ENCODE data around the gene MYO15A. TPM values are rescaled to one million over a fixed set of nuclear protein-coding genes. Genes with fewer than 3 reads are reported as not detected.

MYO15A gene
- total RNA-seq, 2 experiments from 2014 or later, result 0.34 TPM

DNA sequence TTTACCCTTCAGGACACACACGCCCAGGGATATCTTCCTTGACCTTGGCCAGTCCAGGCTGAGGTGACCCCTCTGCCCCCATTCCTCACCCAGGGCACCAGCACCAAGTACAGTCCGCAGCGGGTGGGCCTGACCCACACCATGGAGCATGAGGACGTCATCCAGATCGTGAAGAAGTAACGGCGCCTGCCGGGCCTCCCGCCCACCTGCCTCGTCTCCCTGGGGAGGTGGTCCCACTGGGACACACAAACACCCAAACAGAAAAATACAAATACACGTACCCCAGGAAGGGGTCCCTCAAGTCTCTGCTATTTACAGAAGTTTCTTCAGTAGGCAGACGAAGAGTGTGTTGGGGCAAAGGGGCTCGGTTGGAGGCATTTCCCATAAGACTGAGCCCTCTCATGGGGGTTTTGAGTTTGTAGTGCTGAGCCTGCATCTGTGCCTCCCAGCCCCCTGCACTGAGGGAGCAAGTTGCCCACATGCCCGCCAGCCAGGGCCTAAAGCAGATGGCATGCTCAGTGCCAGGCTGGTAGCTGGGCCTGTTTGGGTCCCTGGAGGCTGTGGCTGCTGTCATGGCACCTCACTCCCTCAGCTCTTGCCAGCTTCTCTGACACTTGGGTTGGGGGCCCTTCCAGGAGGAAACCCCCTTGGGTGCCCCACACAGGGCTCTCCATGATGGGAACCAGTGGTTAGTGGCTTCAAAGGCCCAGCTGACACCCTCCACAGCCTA is 1.3 kb upstream of the MYO15A start:
- no peaks in the 10 kb centered on the region for H3K4me1 Mint-ChIP-seq (ENCODE audit: low read depth)
- H3K9me3 Mint-ChIP-seq (ENCODE audit: insufficient read depth), result no peaks in the 10 kb centered on the region
- CTCF ChIA-PET, result no interaction called here
- no peaks in the 10 kb centered on the region for H3K27me3 Mint-ChIP-seq (ENCODE audit: low read depth)
- no peak overlapping the region for H3K27ac Mint-ChIP-seq
- POLR2A ChIA-PET, result no interaction called here
- ATAC-seq (no peak), DNase-seq (no peak)
- H3K36me3 Mint-ChIP-seq (ENCODE audit: low read depth), result peaks cover 5% of the 10 kb centered on the region
- no peak overlapping the region for H3K4me3 Mint-ChIP-seq

DNA sequence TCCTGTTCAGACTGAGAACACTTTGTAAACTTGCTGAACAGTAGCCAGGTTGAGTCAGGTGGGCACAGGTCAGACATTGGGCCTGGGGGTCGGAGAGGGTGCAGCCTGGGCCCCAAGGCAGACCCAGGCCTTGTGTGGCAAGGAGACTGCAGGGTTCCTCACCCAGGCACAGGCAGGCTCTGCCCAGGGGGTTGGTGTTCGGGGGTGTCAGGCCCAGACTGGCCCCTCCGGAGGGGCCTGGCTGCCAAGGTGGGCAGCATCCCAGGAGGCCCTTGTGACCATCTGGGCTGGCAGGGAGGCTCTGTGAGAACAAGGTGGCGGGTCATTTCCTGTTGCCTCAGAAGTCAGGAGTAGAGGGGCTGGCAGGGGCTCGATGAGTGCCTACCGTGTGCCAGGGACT is 585 bp upstream of the MYO15A start:
- ATAC-seq, result no peak
- peaks cover 5% of the 10 kb centered on the region for H3K36me3 Mint-ChIP-seq (ENCODE audit: low read depth)
- no peak overlapping the region for H3K27ac Mint-ChIP-seq
- no peak for DNase-seq
- H3K27me3 Mint-ChIP-seq (ENCODE audit: low read depth), result no peaks in the 10 kb centered on the region
- H3K4me1 Mint-ChIP-seq (ENCODE audit: low read depth), result no peaks in the 10 kb centered on the region
- no peaks in the 10 kb centered on the region for H3K9me3 Mint-ChIP-seq (ENCODE audit: insufficient read depth)
- POLR2A ChIA-PET, result no interaction called here
- H3K4me3 Mint-ChIP-seq, result no peak overlapping the region
- CTCF ChIA-PET, result no interaction called here

DNA sequence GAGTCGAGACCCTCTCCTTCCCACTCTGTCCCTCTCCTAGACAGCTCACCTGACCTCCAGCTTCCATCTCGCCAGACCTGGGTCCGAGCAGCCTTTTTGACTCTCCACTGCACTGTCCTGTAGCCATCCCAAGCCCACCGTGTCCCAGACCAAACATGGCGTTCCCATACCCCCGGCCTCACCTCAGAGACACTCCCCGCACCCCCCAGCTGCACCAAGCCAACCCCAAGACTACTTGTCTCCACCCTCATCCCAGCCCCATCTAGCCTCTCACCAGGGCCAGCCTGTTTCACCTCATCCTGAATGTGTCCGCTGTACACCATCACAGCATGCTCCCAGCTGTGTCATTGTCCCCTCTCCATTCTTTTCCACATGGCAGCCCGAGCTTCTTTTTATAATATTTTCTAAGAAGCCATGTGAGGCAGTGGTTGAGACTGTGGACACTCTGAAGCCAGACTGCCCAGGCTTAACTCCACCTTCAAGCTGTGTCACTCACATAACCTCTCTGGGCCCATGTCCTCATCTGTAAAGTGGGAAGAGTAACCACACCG is 1.5 kb downstream of the MYO15A start:
- ATAC-seq, result no peak
- peaks cover 3% of the 10 kb centered on the region for H3K36me3 Mint-ChIP-seq (ENCODE audit: low read depth)
- H3K4me3 Mint-ChIP-seq, result no peak overlapping the region

DNA sequence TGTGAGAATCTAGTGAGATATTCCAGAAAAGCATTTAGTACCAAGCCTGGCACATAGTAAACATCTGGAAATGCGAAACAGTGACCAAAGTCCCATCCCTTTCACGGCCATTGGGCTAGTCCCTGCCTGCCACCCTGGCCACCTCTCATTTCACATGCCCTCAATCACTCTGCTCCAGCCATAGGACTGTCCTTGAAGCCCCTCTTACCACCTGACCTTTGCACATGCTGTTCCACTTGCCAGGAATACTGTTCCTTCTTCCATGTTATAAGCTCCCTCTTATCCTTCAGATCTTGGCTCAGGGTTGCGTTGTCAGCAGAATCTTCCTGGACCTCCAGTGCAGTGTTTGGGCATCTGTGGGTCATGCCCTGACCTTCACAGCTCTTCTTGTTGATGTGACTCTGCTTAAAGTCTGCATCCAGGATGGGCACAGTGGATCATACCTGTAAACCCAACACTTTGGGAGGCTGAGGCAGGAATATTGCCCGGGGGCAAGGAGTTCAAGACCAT is 2.1 kb downstream of the MYO15A start:
- peaks cover 3% of the 10 kb centered on the region for H3K36me3 Mint-ChIP-seq (ENCODE audit: low read depth)
- DNase-seq (no peak), ATAC-seq (no peak)
- no peaks in the 10 kb centered on the region for H3K4me1 Mint-ChIP-seq (ENCODE audit: low read depth)
- ChIA-PET POLR2A (no interaction called here), CTCF (no interaction called here)
- no peaks in the 10 kb centered on the region for H3K27me3 Mint-ChIP-seq (ENCODE audit: low read depth)
- no peak overlapping the region for H3K27ac Mint-ChIP-seq
- no peak overlapping the region for H3K4me3 Mint-ChIP-seq
- no peaks in the 10 kb centered on the region for H3K9me3 Mint-ChIP-seq (ENCODE audit: insufficient read depth)

More for the DNA sequence above, 1.5 kb downstream of the MYO15A start:
- H3K27me3 Mint-ChIP-seq (ENCODE audit: low read depth), result no peaks in the 10 kb centered on the region
- peak overlapping the region; percentile 14 for H3K27ac Mint-ChIP-seq
- POLR2A ChIA-PET, result no interaction called here
- no peaks in the 10 kb centered on the region for H3K4me1 Mint-ChIP-seq (ENCODE audit: low read depth)
- no peaks in the 10 kb centered on the region for H3K9me3 Mint-ChIP-seq (ENCODE audit: insufficient read depth)
- CTCF ChIA-PET, result no interaction called here
- no peak for DNase-seq

DNA sequence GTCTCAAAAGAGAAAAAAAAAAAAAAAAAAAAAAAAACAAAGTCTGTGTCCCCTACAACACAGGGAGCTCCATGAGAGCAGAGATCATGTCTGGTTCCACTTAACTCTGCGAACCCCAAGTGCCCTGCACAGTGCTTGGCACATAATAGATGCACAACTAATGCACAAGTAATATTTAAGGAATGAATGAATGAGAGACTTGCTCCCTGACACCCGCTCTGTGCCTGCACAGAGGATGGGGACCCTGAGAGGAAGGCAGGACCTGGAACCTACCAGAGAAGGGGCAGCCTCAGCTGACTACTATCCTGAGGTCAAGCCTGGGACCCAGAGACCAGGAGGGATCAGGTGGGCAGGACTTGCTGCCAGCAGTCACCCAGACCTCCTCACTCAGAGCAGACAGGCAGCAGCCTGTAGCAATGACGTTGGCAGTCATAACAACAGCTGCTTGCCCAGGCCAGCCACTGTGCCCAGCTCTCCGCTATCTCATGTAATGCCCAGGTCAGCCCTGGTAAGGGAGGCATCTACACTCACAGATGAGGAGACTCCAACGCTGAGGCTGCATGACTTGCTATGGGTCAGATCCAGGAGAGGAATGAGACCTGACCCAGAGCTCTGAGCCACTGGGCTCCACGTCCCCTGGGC is 2.9 kb downstream of the MYO15A start:
- H3K9me3 Mint-ChIP-seq (ENCODE audit: insufficient read depth), result no peaks in the 10 kb centered on the region
- H3K36me3 Mint-ChIP-seq (ENCODE audit: low read depth), result peaks cover 3% of the 10 kb centered on the region
- ChIA-PET POLR2A (no interaction called here), CTCF (interaction anchor here (0.9 kb wide), 1 partner anchor 106 kb away, joined by 3 read pairs; no protein-coding TSS in a partner anchor)
- no peak overlapping the region for H3K4me3 Mint-ChIP-seq
- no peak overlapping the region for H3K27ac Mint-ChIP-seq
- ATAC-seq (no peak), DNase-seq (no peak)
- H3K4me1 Mint-ChIP-seq (ENCODE audit: low read depth), result no peaks in the 10 kb centered on the region
- H3K27me3 Mint-ChIP-seq (ENCODE audit: low read depth), result no peaks in the 10 kb centered on the region

DNA sequence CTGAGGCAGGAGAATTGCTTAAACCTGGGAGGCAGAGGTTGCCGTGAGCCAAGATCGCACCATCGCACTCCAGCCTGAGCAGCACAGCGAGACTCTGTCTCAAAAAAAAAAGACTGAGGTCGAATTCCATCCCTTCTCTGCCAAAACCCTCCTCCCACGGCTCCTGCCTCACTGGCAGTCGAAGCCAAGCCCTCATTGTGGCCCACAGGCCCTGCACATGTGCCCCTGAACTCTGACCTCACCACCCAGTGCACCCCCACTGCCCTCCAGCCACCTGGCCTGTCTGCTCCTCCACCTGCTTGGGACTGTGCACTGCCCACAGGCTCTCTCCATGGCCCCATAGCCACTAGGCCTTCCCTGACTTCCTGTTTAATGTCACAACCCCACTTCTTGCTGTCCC is 7.0 kb downstream of the MYO15A start:
- CTCF ChIA-PET, result no interaction called here
- POLR2A ChIA-PET, result no interaction called here
- no peaks in the 10 kb centered on the region for H3K4me1 Mint-ChIP-seq (ENCODE audit: low read depth)
- no peaks in the 10 kb centered on the region for H3K9me3 Mint-ChIP-seq (ENCODE audit: insufficient read depth)
- peak overlapping the region; percentile 36 for H3K27ac Mint-ChIP-seq
- H3K36me3 Mint-ChIP-seq (ENCODE audit: low read depth), result peaks cover 1% of the 10 kb centered on the region
- no peak for DNase-seq
- no peak for ATAC-seq
- H3K27me3 Mint-ChIP-seq (ENCODE audit: low read depth), result no peaks in the 10 kb centered on the region
- H3K4me3 Mint-ChIP-seq, result no peak overlapping the region

DNA sequence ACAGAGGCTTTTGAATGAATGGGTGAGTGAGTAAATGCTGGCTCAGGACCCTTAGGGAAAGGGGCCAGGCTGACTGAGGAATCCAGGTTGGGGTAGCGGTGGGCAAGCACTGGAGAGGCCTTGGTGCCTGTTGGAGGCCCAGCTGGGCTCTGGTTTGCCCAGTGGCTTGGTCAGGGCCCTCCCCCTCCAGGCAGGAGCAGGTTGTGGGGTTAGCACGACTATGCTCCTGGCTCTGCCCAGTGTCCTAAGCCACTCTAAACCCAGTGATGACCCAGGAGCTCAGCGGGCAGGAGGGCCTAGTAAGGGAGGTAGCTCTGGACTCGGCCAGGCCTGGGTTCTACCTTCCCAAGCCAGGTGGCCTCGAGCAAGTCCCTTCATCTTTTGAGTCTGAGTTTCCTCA is 7.5 kb downstream of the MYO15A start:
- DNase-seq (no peak), ATAC-seq (no peak)
- Mint-ChIP-seq H3K27ac (no peak overlapping the region), H3K36me3 (ENCODE audit: low read depth) (peaks cover 1% of the 10 kb centered on the region), H3K4me1 (ENCODE audit: low read depth) (no peaks in the 10 kb centered on the region), H3K4me3 (no peak overlapping the region), H3K27me3 (ENCODE audit: low read depth) (no peaks in the 10 kb centered on the region), H3K9me3 (ENCODE audit: insufficient read depth) (no peaks in the 10 kb centered on the region)
- ChIA-PET CTCF (no interaction called here), POLR2A (no interaction called here)

DNA sequence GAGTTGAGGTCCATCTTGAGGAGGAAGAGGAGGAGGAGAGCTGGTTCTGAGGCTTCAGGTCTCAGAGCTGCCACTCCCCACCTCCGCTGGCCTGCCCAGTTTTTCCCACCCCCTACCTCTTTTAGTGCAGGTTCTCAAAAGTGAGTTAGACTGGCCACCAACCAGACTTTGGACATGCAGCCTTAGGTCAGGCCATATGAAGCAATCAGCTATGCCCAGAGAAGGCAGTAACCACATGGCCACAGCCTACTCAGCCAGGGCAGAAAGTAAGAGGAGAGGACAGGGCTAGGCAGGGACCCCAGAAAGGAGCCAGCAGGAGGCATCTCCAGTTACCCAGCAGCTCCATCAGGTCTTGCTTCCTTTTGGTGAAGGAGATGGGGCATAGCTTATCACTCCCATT is 9.0 kb downstream of the MYO15A start:
- Mint-ChIP-seq H3K9me3 (ENCODE audit: insufficient read depth) (no peaks in the 10 kb centered on the region), H3K4me3 (no peak overlapping the region), H3K27me3 (ENCODE audit: low read depth) (no peaks in the 10 kb centered on the region), H3K36me3 (ENCODE audit: low read depth) (peaks cover 1% of the 10 kb centered on the region), H3K4me1 (ENCODE audit: low read depth) (no peaks in the 10 kb centered on the region), H3K27ac (no peak overlapping the region)
- ATAC-seq, result no peak
- ChIA-PET CTCF (no interaction called here), POLR2A (no interaction called here)
- no peak for DNase-seq

DNA sequence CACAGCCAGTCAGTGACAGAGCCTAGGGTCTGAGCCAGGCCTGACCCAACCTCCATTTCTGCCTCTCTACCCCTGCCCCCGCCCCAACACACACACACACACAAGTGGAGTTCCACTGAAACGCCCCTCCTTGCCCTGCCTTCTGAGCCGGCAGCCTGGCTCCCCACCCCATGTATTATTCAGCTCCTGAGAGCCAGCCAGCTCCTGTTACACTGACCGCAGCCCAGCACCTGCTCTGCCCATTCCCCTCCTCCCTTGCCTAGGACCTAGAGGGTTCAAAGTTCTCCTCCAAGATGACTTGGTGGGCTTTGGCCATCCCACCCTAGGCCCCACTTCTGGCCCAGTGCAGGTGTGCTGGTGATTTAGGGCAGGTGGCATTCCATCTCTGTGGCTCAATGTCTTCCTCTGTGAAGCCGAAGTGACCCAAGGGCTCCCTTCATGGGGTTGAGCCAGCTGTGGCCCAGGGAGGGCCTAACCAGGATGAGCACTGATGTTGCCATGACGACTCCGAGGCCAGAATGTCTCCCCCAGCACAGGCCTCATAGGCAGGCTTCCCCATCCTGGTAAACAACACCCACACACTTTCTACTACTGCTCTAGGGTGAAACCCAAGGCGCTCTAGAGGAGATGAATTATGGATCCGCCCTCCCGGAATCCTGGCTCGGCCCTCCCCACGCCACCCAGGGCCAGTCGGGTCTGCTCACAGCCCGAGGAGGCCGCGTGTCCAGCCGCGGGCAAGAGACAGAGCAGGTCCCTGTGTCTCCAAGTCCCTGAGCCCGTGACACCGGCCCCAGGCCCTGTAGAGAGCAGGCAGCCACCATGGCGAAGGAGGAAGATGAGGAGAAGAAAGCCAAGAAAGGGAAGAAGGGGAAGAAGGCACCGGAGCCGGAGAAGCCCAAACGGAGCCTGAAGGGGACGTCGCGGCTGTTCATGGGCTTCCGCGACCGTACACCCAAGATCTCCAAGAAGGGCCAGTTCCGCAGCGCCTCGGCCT is 9.7 kb downstream of the MYO15A start:
- Mint-ChIP-seq H3K27ac (no peak overlapping the region), H3K4me1 (ENCODE audit: low read depth) (no peaks in the 10 kb centered on the region), H3K36me3 (ENCODE audit: low read depth) (peaks cover 1% of the 10 kb centered on the region), H3K9me3 (ENCODE audit: insufficient read depth) (no peaks in the 10 kb centered on the region), H3K27me3 (ENCODE audit: low read depth) (no peaks in the 10 kb centered on the region), H3K4me3 (no peak overlapping the region)
- ATAC-seq (no peak), DNase-seq (no peak)
- ChIA-PET CTCF (no interaction called here), POLR2A (no interaction called here)

DNA sequence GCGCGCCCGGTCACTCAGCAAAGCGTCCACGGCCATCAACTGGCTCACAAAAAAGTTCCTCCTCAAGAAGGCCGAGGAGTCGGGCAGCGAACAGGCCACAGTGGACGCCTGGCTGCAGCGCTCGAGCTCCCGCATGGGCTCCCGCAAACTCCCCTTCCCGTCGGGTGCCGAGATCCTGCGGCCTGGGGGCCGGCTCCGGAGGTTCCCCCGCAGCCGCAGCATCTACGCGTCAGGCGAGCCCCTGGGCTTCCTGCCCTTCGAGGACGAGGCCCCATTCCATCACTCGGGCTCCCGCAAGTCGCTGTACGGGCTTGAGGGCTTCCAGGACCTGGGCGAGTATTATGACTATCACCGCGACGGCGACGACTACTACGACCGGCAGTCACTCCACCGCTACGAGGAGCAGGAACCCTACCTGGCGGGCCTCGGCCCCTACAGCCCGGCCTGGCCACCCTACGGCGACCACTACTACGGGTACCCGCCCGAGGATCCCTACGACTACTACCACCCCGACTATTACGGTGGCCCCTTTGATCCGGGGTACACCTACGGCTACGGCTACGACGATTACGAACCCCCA is 10.7 kb downstream of the MYO15A start:
- no peak for ATAC-seq
- H3K4me3 Mint-ChIP-seq, result no peak overlapping the region
- H3K36me3 Mint-ChIP-seq (ENCODE audit: low read depth), result peaks cover 1% of the 10 kb centered on the region
- no peaks in the 10 kb centered on the region for H3K9me3 Mint-ChIP-seq (ENCODE audit: insufficient read depth)
- ChIA-PET POLR2A (no interaction called here), CTCF (no interaction called here)
- no peaks in the 10 kb centered on the region for H3K27me3 Mint-ChIP-seq (ENCODE audit: low read depth)
- DNase-seq, result no peak
- H3K27ac Mint-ChIP-seq, result no peak overlapping the region
- H3K4me1 Mint-ChIP-seq (ENCODE audit: low read depth), result no peaks in the 10 kb centered on the region

DNA sequence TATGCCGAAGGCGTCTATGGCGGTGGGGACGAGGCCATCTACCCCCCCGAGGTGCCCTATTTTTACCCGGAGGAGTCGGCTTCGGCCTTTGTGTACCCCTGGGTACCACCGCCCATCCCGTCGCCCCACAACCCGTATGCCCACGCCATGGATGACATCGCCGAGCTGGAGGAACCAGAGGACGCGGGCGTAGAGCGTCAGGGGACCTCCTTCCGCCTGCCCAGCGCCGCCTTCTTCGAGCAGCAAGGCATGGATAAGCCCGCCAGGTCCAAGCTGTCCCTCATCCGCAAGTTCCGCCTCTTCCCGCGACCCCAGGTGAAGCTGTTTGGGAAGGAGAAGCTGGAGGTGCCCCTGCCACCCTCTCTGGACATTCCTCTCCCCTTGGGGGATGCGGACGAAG is 11.4 kb downstream of the MYO15A start:
- Mint-ChIP-seq H3K27me3 (ENCODE audit: low read depth) (no peaks in the 10 kb centered on the region), H3K4me3 (no peak overlapping the region), H3K9me3 (ENCODE audit: insufficient read depth) (no peaks in the 10 kb centered on the region), H3K27ac (no peak overlapping the region), H3K36me3 (ENCODE audit: low read depth) (peaks cover 1% of the 10 kb centered on the region), H3K4me1 (ENCODE audit: low read depth) (no peaks in the 10 kb centered on the region)
- DNase-seq (no peak), ATAC-seq (no peak)
- POLR2A ChIA-PET, result no interaction called here
- CTCF ChIA-PET, result no interaction called here
